Breast epithelium (tissue), 3 donors: Measurements from ENCODE around the gene AOX1.

Experiments used
- POLR2A ChIP-seq: fragments of 450-650 bp; IDR thresholded peaks from one replicate; pipeline ENCODE4 v1.6.1; 2016; ENCODE audit warnings: antibody characterized with exemption, mild to moderate bottlenecking, moderate library complexity
- POLR2AphosphoS5 ChIP-seq, 3 donors: sonication (generic); formaldehyde crosslinking; IDR thresholded peaks; one replicate each; pipeline ENCODE4 v1.6.1; 2017; ENCODE audit warnings: antibody characterized with exemption in 3 of 3

DNA sequence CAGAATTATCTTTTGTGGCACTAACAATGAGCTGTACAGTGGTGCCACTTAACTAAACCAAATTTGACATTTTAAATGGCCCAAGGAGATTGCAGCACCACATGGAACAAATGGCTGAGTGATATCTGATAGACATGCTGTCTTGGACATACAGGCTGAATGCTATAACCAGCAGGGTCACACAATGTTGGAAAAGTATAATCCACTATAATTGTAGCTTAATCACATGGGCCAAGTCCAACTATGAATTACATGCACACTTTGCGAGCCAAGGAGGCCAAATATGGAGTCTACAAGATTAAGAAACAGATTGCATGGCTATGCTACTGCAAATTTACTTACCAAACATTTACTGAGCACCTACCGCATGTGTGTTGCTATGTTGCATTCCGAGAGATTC, 69.0 kb downstream of the AOX1 start:
- no peak for TF ChIP-seq POLR2A
- TF ChIP-seq POLR2AphosphoS5 (IDR thresholded peaks at IDR 0.05): no peak
